ENCODE measurements around the gene WNK1.
"Not testable (repeated sequence)": the region's sequence is repeated elsewhere in the genome, so short reads cannot be mapped to it uniquely, and the experiment has no call there.

WNK1 gene

GRCh38 chr12:751999-752694 lies at the start of gene WNK1:
Gene WNK1, plus strand, starts transcription at chr12:752579. Its CDS starts 987 bp downstream, at chr12:753566.
- peak; percentile 96 to 97 (median 97) for DNase-seq (ENCODE audit: low read depth in 3 of 3)

- DNase-seq (ENCODE audit: low read depth in 3 of 3) = no peak
Observed at GRCh38 chr12:704516-705242, 47.7 kb upstream of the WNK1 start.

- DNase-seq (ENCODE audit: low read depth in 3 of 3) = not testable (repeated sequence)
Observed at GRCh38 chr12:708084-708483, 44.3 kb upstream of the WNK1 start.

GRCh38 chr12:709455-710020 lies 42.8 kb upstream of the WNK1 start:
- no peak for DNase-seq (ENCODE audit: low read depth in 3 of 3)

GRCh38 chr12:712172-712863 lies 40.1 kb upstream of the WNK1 start:
- no peak for DNase-seq (ENCODE audit: low read depth in 3 of 3)

- DNase-seq (ENCODE audit: low read depth in 3 of 3) = no peak
Observed at GRCh38 chr12:713281-713875, 39.0 kb upstream of the WNK1 start.

- peak in 2 of 3 experiments; percentile 18 to 23 for DNase-seq (ENCODE audit: low read depth in 3 of 3)
Observed at GRCh38 chr12:716506-716905, 35.9 kb upstream of the WNK1 start.

- no peak for DNase-seq (ENCODE audit: low read depth in 3 of 3)
Observed at GRCh38 chr12:718756-719102, 33.6 kb upstream of the WNK1 start.

- DNase-seq (ENCODE audit: low read depth in 3 of 3) = no peak
Observed at GRCh38 chr12:720231-720941, 32.0 kb upstream of the WNK1 start.

GRCh38 chr12:724194-724855 lies 28.1 kb upstream of the WNK1 start:
- no peak for DNase-seq (ENCODE audit: low read depth in 3 of 3)

GRCh38 chr12:725076-725475 lies 27.3 kb upstream of the WNK1 start:
- no peak for DNase-seq (ENCODE audit: low read depth in 3 of 3)

- no peak for DNase-seq (ENCODE audit: low read depth in 3 of 3)
Observed at GRCh38 chr12:726281-727140, 25.9 kb upstream of the WNK1 start.

GRCh38 chr12:727321-727720 lies 25.1 kb upstream of the WNK1 start:
- DNase-seq (ENCODE audit: low read depth in 3 of 3) = no peak

GRCh38 chr12:728781-729180 lies 23.6 kb upstream of the WNK1 start:
- DNase-seq (ENCODE audit: low read depth in 3 of 3) = no peak

GRCh38 chr12:729221-729620 lies 23.2 kb upstream of the WNK1 start:
- no peak for DNase-seq (ENCODE audit: low read depth in 3 of 3)

GRCh38 chr12:730550-730949 lies 21.8 kb upstream of the WNK1 start:
- no peak for DNase-seq (ENCODE audit: low read depth in 3 of 3)

GRCh38 chr12:737122-737739 lies 15.1 kb upstream of the WNK1 start:
- DNase-seq (ENCODE audit: low read depth in 3 of 3) = no peak

GRCh38 chr12:738712-739111 lies 13.7 kb upstream of the WNK1 start:
- no peak for DNase-seq (ENCODE audit: low read depth in 3 of 3)

- DNase-seq (ENCODE audit: low read depth in 3 of 3) = no peak
Observed at GRCh38 chr12:739349-739748, 13.0 kb upstream of the WNK1 start.

- no peak for DNase-seq (ENCODE audit: low read depth in 3 of 3)
Observed at GRCh38 chr12:740921-741320, 11.5 kb upstream of the WNK1 start.
